Measurements from ENCODE around the gene TTLL8. TPM values are rescaled to one million over a fixed set of nuclear protein-coding genes. Genes with fewer than 3 reads are reported as not detected.

TTLL8 gene
- polyA plus RNA-seq, 1 experiment, result not detected

DNA sequence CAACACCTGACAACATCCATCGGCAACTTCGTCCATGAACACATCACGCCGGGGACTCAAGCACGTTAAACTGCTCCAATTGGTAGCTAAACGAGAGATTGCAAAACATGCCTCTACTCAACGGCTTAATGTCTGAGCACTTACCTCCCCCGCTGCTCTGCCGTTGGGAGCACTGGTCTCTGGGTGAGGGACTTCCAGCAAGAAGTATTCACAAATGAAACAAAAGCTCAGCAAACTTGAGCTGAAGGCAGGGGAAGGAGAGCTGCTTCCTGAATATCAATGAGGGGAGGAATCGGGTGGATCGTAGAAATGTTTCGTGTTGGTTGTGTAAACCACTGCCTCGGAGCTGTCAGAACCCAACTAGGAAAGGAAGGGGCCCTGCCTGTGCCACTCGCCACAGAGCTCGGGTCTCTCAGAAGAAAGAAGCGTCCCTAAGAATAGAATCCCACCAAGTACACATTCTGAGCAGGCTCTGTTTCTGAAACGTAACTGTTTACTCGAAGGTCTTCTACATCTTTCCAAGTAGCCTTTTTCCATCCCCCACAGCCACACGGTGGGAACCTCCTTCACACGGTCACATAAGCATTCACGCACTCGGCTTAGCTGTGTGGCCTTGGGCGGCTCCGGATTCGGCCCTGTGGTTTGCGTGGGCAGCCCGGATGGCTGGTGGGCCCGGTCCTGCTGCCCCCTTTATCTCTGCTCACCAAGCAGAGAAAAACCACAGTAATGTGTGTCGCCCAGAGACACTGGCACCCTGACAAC lies 27.3 kb upstream of the TTLL8 start, which contains the start of gene MLC1:
Gene MLC1 (minus strand): TSS at position 216 of the 762 bp plus-strand sequence. CDS start 524 bp downstream, outside the sequence.
- DNase-seq (ENCODE audit: low read depth), result peak; percentile 26
- TF ChIP-seq, protein P1, sequence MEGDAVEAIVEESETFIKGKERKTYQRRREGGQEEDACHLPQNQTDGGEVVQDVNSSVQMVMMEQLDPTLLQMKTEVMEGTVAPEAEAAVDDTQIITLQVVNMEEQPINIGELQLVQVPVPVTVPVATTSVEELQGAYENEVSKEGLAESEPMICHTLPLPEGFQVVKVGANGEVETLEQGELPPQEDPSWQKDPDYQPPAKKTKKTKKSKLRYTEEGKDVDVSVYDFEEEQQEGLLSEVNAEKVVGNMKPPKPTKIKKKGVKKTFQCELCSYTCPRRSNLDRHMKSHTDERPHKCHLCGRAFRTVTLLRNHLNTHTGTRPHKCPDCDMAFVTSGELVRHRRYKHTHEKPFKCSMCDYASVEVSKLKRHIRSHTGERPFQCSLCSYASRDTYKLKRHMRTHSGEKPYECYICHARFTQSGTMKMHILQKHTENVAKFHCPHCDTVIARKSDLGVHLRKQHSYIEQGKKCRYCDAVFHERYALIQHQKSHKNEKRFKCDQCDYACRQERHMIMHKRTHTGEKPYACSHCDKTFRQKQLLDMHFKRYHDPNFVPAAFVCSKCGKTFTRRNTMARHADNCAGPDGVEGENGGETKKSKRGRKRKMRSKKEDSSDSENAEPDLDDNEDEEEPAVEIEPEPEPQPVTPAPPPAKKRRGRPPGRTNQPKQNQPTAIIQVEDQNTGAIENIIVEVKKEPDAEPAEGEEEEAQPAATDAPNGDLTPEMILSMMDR (IDR thresholded peaks at IDR 0.05; ENCODE audit: insufficient read depth, low read depth, low read length), result no peak
- ChIA-PET CTCF (interaction anchor here (0.9 kb wide), 1 partner anchor 32 kb away, joined by 3 read pairs; no protein-coding TSS in a partner anchor), POLR2A (no interaction called here)
- no peaks in the 10 kb centered on the region; the same call in 1 of the 2 replicates for H3K36me3 ChIP-seq (ENCODE audit: control insufficient read depth, insufficient read depth, low read length)
- H3K27me3 ChIP-seq (ENCODE audit: control insufficient read depth, insufficient read depth, low read length), result peaks cover 1% of the 10 kb centered on the region; the same call in 1 of the 2 replicates
- no peak within 1 kb of the TSS for H3K4me3 ChIP-seq (ENCODE audit: low read depth, low read length)

DNA sequence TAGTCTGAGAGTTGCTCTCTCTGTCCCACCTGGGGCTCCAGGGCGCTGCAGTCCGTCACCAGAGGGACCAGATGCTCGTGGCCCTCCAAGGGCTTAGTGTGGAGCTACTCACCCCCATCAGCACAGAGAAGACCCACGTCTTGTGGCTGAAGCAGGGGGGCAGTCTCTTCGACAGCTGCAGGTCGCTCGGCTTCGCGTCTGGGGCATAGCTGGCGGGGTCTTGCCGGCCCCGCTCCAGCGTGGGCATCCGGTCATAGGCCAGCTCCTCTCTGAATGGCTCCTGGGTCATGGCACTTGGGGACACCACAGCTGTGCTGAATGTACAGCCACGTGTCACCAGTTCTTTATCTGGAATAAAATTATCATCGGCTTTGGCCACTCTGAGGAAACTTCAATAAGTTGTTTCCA lies 26.5 kb upstream of the TTLL8 start:
- no peaks in the 10 kb centered on the region; the same call in 1 of the 2 replicates for H3K36me3 ChIP-seq (ENCODE audit: control insufficient read depth, insufficient read depth, low read length)
- H3K4me3 ChIP-seq (ENCODE audit: low read depth, low read length), result no peak overlapping the region
- H3K27me3 ChIP-seq (ENCODE audit: control insufficient read depth, insufficient read depth, low read length), result peaks cover 4% of the 10 kb centered on the region; the same call in 1 of the 2 replicates
- no peak for DNase-seq (ENCODE audit: low read depth)
- CTCF ChIA-PET, result no interaction called here
- POLR2A ChIA-PET, result no interaction called here
- TF ChIP-seq, protein P1 (IDR thresholded peaks at IDR 0.05; ENCODE audit: insufficient read depth, low read depth, low read length), result no peak

DNA sequence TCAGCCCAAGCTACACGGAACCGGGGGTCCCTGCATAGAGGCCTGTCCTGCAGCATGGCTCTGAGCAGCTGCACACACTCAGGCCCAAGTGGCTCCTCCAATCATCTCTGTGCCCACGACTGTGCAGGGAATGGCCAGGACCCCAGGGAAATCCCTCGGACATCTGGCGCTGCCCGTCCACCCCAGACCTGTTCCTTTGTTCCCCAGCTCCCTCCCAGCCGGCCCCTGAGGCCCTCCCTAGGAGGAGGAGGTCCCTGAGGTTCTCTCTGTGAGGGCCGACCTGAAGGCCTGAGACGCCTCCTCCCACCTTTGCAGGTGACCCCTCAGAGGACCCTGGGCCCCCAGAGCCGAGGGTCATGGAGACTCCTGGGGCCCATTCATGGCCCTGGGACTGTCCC lies 26.0 kb upstream of the TTLL8 start:
- ChIA-PET CTCF (no interaction called here), POLR2A (no interaction called here)
- no peak overlapping the region for H3K4me3 ChIP-seq (ENCODE audit: low read depth, low read length)
- H3K27me3 ChIP-seq (ENCODE audit: control insufficient read depth, insufficient read depth, low read length), result peaks cover 4% of the 10 kb centered on the region; the same call in 1 of the 2 replicates
- DNase-seq (ENCODE audit: low read depth), result no peak
- TF ChIP-seq, protein P1 (IDR thresholded peaks at IDR 0.05; ENCODE audit: insufficient read depth, low read depth, low read length), result no peak
- no peaks in the 10 kb centered on the region; the same call in 1 of the 2 replicates for H3K36me3 ChIP-seq (ENCODE audit: control insufficient read depth, insufficient read depth, low read length)

DNA sequence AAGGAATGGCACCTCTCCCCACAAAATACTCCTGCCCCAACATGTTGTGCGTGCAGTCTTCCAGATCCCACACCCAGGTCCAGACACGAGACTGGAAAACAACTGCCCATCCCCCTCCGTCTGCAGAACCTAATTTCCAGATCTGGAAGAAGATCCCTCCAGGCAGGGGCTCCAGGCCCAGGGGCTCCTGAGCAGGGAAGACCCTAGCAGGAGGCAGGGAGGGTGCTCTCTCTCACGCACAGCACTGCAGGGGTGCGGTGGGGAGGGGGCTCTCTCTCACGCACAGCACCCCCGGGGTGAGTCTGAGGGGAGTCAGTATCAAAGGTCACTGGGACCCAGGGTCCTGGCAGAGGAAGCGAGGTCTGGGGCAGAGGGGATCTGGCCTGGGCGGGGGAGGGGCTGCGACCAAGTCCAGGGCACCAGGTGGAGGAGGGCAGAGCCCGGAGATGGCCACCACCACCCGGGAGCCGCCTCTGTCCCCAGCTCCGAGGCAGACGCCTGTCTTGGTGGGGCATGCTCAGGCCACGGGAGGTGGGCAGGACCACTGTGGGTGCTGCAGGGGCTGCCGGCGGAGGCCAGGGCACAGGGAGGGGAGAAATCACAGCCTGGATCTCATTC lies 25.5 kb upstream of the TTLL8 start:
- no peak for DNase-seq (ENCODE audit: low read depth)
- TF ChIP-seq, protein P1 (IDR thresholded peaks at IDR 0.05; ENCODE audit: insufficient read depth, low read depth, low read length), result no peak
- ChIA-PET CTCF (no interaction called here), POLR2A (no interaction called here)
- peaks cover 4% of the 10 kb centered on the region; the same call in 1 of the 2 replicates for H3K27me3 ChIP-seq (ENCODE audit: control insufficient read depth, insufficient read depth, low read length)
- H3K4me3 ChIP-seq (ENCODE audit: low read depth, low read length), result no peak overlapping the region
- H3K36me3 ChIP-seq (ENCODE audit: control insufficient read depth, insufficient read depth, low read length), result no peaks in the 10 kb centered on the region; the same call in 1 of the 2 replicates

DNA sequence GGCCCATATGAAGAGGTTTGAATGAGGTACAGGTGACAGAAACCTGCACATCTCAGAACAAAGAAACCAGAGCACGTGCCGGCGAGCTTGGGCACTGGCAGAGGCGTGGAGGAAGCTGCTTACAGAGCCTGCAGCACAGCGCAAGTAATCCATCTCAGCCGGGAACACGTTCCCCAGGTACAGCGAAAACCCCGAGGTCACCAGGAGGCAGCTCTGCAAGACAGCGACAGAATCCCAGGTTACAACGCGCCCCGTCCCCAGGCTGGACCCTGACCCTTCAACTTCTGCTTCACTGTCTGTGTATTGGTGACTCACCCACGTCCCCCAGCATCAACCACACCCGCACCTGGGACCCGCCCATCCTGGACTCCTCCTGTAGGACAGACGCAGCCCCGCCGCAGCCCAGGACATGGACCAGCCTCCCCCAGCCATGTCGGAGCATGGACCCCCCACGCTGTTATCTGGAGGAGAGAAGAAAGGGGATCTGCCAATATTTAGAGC lies 24.9 kb upstream of the TTLL8 start:
- Histone ChIP-seq H3K4me3 (ENCODE audit: low read depth, low read length) (no peak overlapping the region), H3K27me3 (ENCODE audit: control insufficient read depth, insufficient read depth, low read length) (peaks cover 4% of the 10 kb centered on the region; the same call in 1 of the 2 replicates), H3K36me3 (ENCODE audit: control insufficient read depth, insufficient read depth, low read length) (no peaks in the 10 kb centered on the region; the same call in 1 of the 2 replicates)
- no peak for DNase-seq (ENCODE audit: low read depth)
- CTCF ChIA-PET, result no interaction called here
- POLR2A ChIA-PET, result no interaction called here
- TF ChIP-seq, protein P1 (IDR thresholded peaks at IDR 0.05; ENCODE audit: insufficient read depth, low read depth, low read length), result no peak
